HG03520 (cell line): ENCODE data around the gene SRPK2.

Experiments
- ATAC-seq: cut with Tn5 transposase; IDR thresholded peaks from one replicate; pipeline ENCODE4 v1.9.1; 2021; ENCODE audit warnings: mild to moderate bottlenecking, moderate library complexity; ENCODE audit not compliant: unreplicated experiment

The SRPK2 gene

GRCh38 chr7:105229641-105230040 lies 159.1 kb downstream of the SRPK2 start:
- no peak for ATAC-seq

- no peak for ATAC-seq
Measured at GRCh38 chr7:105228555-105228954, 160.2 kb downstream of the SRPK2 start.

- ATAC-seq = no peak
Measured at GRCh38 chr7:105227391-105227790, 161.3 kb downstream of the SRPK2 start.

- ATAC-seq = no peak
Measured at GRCh38 chr7:105224884-105225651, 163.7 kb downstream of the SRPK2 start.

GRCh38 chr7:105222953-105223352 lies 165.8 kb downstream of the SRPK2 start:
- no peak for ATAC-seq

GRCh38 chr7:105219771-105220160 lies 169.0 kb downstream of the SRPK2 start:
- no peak for ATAC-seq

- no peak for ATAC-seq
Measured at GRCh38 chr7:105218939-105219770, 169.6 kb downstream of the SRPK2 start.

- ATAC-seq = no peak
Measured at GRCh38 chr7:105218215-105218614, 170.5 kb downstream of the SRPK2 start.

- no peak for ATAC-seq
Measured at GRCh38 chr7:105216786-105217185, 171.9 kb downstream of the SRPK2 start.

- no peak for ATAC-seq
Measured at GRCh38 chr7:105215821-105216220, 172.9 kb downstream of the SRPK2 start.

GRCh38 chr7:105215182-105215581 lies 173.5 kb downstream of the SRPK2 start:
- no peak for ATAC-seq

- ATAC-seq = no peak
Measured at GRCh38 chr7:105213611-105214010, 175.1 kb downstream of the SRPK2 start.

- no peak for ATAC-seq
Measured at GRCh38 chr7:105212212-105212611, 176.5 kb downstream of the SRPK2 start.

- ATAC-seq = peak; percentile 80
Measured at GRCh38 chr7:105210721-105211205, 178.0 kb downstream of the SRPK2 start.

GRCh38 chr7:105209870-105210269 lies 178.9 kb downstream of the SRPK2 start:
- no peak for ATAC-seq

GRCh38 chr7:105209433-105209832 lies 179.3 kb downstream of the SRPK2 start:
- ATAC-seq = no peak

- no peak for ATAC-seq
Measured at GRCh38 chr7:105206985-105207384, 181.7 kb downstream of the SRPK2 start.

GRCh38 chr7:105205592-105206237 lies 183.0 kb downstream of the SRPK2 start:
- no peak for ATAC-seq

GRCh38 chr7:105204953-105205352 lies 183.8 kb downstream of the SRPK2 start:
- no peak for ATAC-seq

- ATAC-seq = no peak
Measured at GRCh38 chr7:105204520-105204919, 184.2 kb downstream of the SRPK2 start.

- no peak for ATAC-seq
Measured at GRCh38 chr7:105202616-105203015, 186.1 kb downstream of the SRPK2 start.
